MM.1S (cell line): ENCODE results near the gene MAEA.

ENCODE experiments used
- EZH2 ChIP-seq: fragments of 300-600 bp; sonication (generic); optimal IDR thresholded peaks from 2 replicates; pipeline ENCODE3; 2017; ENCODE audit warnings: low read depth, mild to moderate bottlenecking, antibody characterized with exemption, low read length, mixed read lengths
- EZH2phosphoT487 ChIP-seq: fragments of 300-600 bp; sonication (generic); IDR thresholded peaks from 2 replicates; pipeline ENCODE4 v1.6.1; 2018; ENCODE audit warnings: antibody characterized with exemption, low read length
- TF ChIP-seq, protein P1 (sequence below): fragments of 300-600 bp; sonication (generic); IDR thresholded peaks from 2 replicates; pipeline ENCODE4 v1.5.1; 2016; ENCODE audit warnings: antibody characterized with exemption, low read length, mixed read lengths

DNA sequence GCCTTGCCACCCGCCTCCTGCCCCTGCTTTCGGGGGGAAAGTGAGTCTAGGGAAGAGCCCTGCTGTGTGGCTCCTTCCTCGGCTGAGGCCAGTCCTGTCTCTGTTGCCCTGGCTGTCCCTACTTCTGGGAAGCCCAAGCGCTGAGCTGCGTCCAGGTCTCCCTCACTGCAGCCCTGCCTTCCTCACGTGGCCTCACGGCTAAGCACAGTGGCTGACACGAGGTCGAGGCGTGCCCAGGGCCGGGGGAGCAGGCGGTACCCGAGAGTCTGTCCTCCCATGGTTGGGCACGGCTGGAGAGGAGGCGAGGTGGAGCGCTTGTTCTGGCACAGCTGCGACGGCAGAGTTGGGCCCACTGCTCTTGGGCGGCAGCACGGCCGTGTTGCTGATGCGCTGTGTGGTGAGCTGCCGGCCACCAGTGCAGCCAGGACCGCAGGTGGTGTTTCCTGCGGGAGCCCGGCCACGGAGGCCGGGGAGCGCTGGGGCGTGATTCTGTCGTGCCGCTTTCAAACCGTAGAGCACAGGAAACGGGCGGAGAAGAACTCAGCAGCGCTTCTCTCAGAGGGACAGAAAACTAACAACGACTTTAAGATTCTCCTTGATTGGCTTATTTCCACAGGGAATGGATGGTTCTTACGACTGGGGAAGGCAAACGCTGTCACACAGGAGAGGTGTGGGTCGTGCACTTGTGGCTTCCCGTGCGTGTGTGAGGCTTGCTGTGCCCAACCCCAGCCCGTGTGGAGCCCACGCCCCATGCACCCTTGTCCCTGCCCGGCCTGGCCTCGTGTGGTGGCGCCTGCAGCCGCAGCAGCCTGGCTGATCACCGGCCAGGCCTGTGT lies 21.3 kb downstream of the MAEA start:
- TF ChIP-seq, protein P1, sequence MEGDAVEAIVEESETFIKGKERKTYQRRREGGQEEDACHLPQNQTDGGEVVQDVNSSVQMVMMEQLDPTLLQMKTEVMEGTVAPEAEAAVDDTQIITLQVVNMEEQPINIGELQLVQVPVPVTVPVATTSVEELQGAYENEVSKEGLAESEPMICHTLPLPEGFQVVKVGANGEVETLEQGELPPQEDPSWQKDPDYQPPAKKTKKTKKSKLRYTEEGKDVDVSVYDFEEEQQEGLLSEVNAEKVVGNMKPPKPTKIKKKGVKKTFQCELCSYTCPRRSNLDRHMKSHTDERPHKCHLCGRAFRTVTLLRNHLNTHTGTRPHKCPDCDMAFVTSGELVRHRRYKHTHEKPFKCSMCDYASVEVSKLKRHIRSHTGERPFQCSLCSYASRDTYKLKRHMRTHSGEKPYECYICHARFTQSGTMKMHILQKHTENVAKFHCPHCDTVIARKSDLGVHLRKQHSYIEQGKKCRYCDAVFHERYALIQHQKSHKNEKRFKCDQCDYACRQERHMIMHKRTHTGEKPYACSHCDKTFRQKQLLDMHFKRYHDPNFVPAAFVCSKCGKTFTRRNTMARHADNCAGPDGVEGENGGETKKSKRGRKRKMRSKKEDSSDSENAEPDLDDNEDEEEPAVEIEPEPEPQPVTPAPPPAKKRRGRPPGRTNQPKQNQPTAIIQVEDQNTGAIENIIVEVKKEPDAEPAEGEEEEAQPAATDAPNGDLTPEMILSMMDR = no peak
- TF ChIP-seq EZH2 (no peak), EZH2phosphoT487 (no peak)
